NCI-H1048 (cell line): ENCODE measurements around the gene S100B.
"Not testable (repeated sequence)": the region's sequence is repeated elsewhere in the genome, so short reads cannot be mapped to it uniquely, and the experiment has no call there.

Source experiments
- DNase-seq: peaks from one replicate; lab custom pipeline; 2025; lab: John Stamatoyannopoulos, UW

Gene S100B

GRCh38 chr21:46600978-46601377, 3.9 kb downstream of the S100B start:
- no peak for DNase-seq

- DNase-seq, result no peak
Observed at GRCh38 chr21:46600305-46600704, 4.6 kb downstream of the S100B start.

- no peak for DNase-seq
Observed at GRCh38 chr21:46598581-46599572, 6.0 kb downstream of the S100B start.

- DNase-seq, result no peak
Observed at GRCh38 chr21:46597896-46598343, 7.0 kb downstream of the S100B start.

- DNase-seq, result no peak
Observed at GRCh38 chr21:46597031-46597430, 7.9 kb downstream of the S100B start.

GRCh38 chr21:46596201-46596600, 8.7 kb downstream of the S100B start:
- no peak for DNase-seq

- no peak for DNase-seq
Observed at GRCh38 chr21:46594276-46594675, 10.6 kb downstream of the S100B start.

- DNase-seq, result no peak
Observed at GRCh38 chr21:46585191-46585953, 19.5 kb downstream of the S100B start.

GRCh38 chr21:46581780-46582307, 23.0 kb downstream of the S100B start:
- DNase-seq, result no peak

GRCh38 chr21:46579394-46579793, 25.5 kb downstream of the S100B start:
- DNase-seq, result not testable (repeated sequence)

- not testable (repeated sequence) for DNase-seq
Observed at GRCh38 chr21:46577786-46578185, 27.1 kb downstream of the S100B start.

GRCh38 chr21:46572850-46573249, 32.0 kb downstream of the S100B start:
- no peak for DNase-seq

GRCh38 chr21:46570631-46571030, 34.3 kb downstream of the S100B start:
- no peak for DNase-seq

- DNase-seq, result no peak
Observed at GRCh38 chr21:46570119-46570518, 34.8 kb downstream of the S100B start.

- no peak for DNase-seq
Observed at GRCh38 chr21:46569081-46569480, 35.8 kb downstream of the S100B start.

- DNase-seq, result no peak
Observed at GRCh38 chr21:46568562-46568961, 36.3 kb downstream of the S100B start.

GRCh38 chr21:46567348-46567747, 37.5 kb downstream of the S100B start:
- DNase-seq, result no peak

GRCh38 chr21:46564391-46564790, 40.5 kb downstream of the S100B start:
- no peak for DNase-seq

- DNase-seq, result no peak
Observed at GRCh38 chr21:46562964-46563607, 41.8 kb downstream of the S100B start.

GRCh38 chr21:46562472-46562871, 42.4 kb downstream of the S100B start:
- DNase-seq, result no peak

GRCh38 chr21:46561445-46562090, 43.3 kb downstream of the S100B start:
- no peak for DNase-seq
